Gastrocnemius medialis (tissue), 4 donors: ENCODE measurements around the gene SNPH.

Experiments used
- POLR2A ChIP-seq, 2 donors: fragments of 450-650 bp; IDR thresholded peaks; one replicate each; pipeline ENCODE4 v1.6.1; 2017; ENCODE audit warnings: antibody characterized with exemption in 2 of 2, mild to moderate bottlenecking in 2 of 2, moderate library complexity in 2 of 2
- TF ChIP-seq, protein P1 (sequence below), 5 experiments: fragments of 450-650 bp in 3 of 5; fragments of 200-600 bp in 2 of 5; sonication (generic) in 2 of 5; IDR thresholded peaks in 4 of 5; conservative IDR thresholded peaks in 1 of 5; 1 replicate in 4 of 5; 2 replicates in 1 of 5; pipeline ENCODE4 v1.5.1; 2016 to 2019; ENCODE audit warnings: antibody characterized with exemption in 5 of 5, mild to moderate bottlenecking in 3 of 5, moderate library complexity in 3 of 5

DNA sequence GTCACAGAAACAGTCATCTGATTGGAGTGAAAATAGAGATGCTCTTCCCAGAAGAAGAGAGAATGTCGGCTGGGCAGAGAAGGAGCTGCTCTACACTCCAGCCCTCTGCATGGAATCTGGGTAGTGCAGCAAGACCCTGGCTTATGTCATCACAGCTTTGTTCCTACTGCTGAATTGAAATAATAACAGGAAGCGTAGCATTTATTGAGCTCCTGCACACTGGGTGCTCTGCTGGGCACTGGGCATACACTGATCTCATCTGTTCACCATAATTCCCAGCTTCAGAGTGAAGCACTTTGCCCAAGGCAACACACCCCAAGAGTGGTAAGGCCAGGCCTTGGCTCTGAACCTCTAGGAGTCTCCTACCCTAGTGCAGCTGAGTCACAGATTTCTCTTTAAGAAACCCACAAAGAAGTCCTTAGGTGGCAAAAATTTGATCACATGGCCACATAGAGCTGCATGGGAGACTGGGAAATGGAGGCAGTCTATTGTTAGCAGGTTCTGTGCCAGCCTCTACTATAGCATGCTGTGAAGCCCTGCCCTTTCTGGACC lies 66.7 kb downstream of the SNPH start:
- TF ChIP-seq, protein P1, sequence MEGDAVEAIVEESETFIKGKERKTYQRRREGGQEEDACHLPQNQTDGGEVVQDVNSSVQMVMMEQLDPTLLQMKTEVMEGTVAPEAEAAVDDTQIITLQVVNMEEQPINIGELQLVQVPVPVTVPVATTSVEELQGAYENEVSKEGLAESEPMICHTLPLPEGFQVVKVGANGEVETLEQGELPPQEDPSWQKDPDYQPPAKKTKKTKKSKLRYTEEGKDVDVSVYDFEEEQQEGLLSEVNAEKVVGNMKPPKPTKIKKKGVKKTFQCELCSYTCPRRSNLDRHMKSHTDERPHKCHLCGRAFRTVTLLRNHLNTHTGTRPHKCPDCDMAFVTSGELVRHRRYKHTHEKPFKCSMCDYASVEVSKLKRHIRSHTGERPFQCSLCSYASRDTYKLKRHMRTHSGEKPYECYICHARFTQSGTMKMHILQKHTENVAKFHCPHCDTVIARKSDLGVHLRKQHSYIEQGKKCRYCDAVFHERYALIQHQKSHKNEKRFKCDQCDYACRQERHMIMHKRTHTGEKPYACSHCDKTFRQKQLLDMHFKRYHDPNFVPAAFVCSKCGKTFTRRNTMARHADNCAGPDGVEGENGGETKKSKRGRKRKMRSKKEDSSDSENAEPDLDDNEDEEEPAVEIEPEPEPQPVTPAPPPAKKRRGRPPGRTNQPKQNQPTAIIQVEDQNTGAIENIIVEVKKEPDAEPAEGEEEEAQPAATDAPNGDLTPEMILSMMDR (IDR thresholded peaks at IDR 0.05 in 4 of 5, conservative IDR thresholded peaks at IDR 0.05 in 1 of 5) = no peak
- TF ChIP-seq POLR2A (IDR thresholded peaks at IDR 0.05) = peak in 1 of 2 donors; percentile 12
